Breast epithelium (tissue), 3 donors: ENCODE data around the gene NCOA6.

Source experiments
- CTCF ChIP-seq, 3 donors: fragments of 450-650 bp; IDR thresholded peaks; one replicate each; pipeline ENCODE4 v1.5.1; 2016 to 2017; ENCODE audit warnings: antibody characterized with exemption in 3 of 3, mild to moderate bottlenecking in 3 of 3, moderate library complexity in 3 of 3
- POLR2A ChIP-seq: fragments of 450-650 bp; IDR thresholded peaks from one replicate; pipeline ENCODE4 v1.6.1; 2016; ENCODE audit warnings: antibody characterized with exemption, mild to moderate bottlenecking, moderate library complexity
- POLR2AphosphoS5 ChIP-seq, 3 donors: sonication (generic); formaldehyde crosslinking; IDR thresholded peaks; one replicate each; pipeline ENCODE4 v1.6.1; 2017; ENCODE audit warnings: antibody characterized with exemption in 3 of 3

- TF ChIP-seq POLR2A (no peak), CTCF (IDR thresholded peaks at IDR 0.05) (no peak), POLR2AphosphoS5 (IDR thresholded peaks at IDR 0.05) (no peak)
These were observed 49.3 kb downstream of the NCOA6 start for GRCh38 chr20:34776177-34776576.
